VCaP (cell line): ENCODE data around the gene FMN1.

Experiments used
- H3K27ac ChIP-seq: fragments of 450-650 bp; 2 replicates; pipeline ENCODE4 v1.5.1; 2017
- CTCF ChIP-seq: fragments of 450-650 bp; conservative IDR thresholded peaks from 2 replicates; pipeline ENCODE4 v1.5.1; 2017; ENCODE audit warnings: mild to moderate bottlenecking, moderate library complexity

FMN1 gene

GRCh38 chr15:32729700-32730395 lies 464.7 kb downstream of the FMN1 start:
- no peak for TF ChIP-seq CTCF

GRCh38 chr15:32723171-32723948 lies 471.2 kb downstream of the FMN1 start:
- no peak for TF ChIP-seq CTCF

More at GRCh38 chr15:32729700-32730395, 464.7 kb downstream of the FMN1 start:
- H3K27ac ChIP-seq = no peak overlapping the region

GRCh38 chr15:32722136-32722535 lies 472.4 kb downstream of the FMN1 start:
- peak overlapping the region; percentile 98; the same call in 1 of the 2 replicates for H3K27ac ChIP-seq
- no peak for TF ChIP-seq CTCF

More at GRCh38 chr15:32723171-32723948, 471.2 kb downstream of the FMN1 start:
- no peak overlapping the region for H3K27ac ChIP-seq

GRCh38 chr15:32721596-32721995 lies 472.9 kb downstream of the FMN1 start:
- H3K27ac ChIP-seq = peak overlapping the region; percentile 98

GRCh38 chr15:32718821-32719716 lies 475.4 kb downstream of the FMN1 start:
- no peak for TF ChIP-seq CTCF
- H3K27ac ChIP-seq = peak overlapping the region; percentile 98

More at GRCh38 chr15:32721596-32721995, 472.9 kb downstream of the FMN1 start:
- TF ChIP-seq CTCF = no peak

GRCh38 chr15:32718227-32718820 lies 476.2 kb downstream of the FMN1 start:
- peak overlapping the region; percentile 98 for H3K27ac ChIP-seq
- TF ChIP-seq CTCF = no peak
